Endothelial cell (in vitro differentiated cells): ENCODE data around the gene CTAG1A. TPM values are rescaled to one million over a fixed set of nuclear protein-coding genes. Genes with fewer than 3 reads are reported as not detected.
"Not testable (repeated sequence)": the region's sequence is repeated elsewhere in the genome, so short reads cannot be mapped to it uniquely, and the experiment has no call there.

Source experiments
- DNase-seq: peaks from one replicate; pipeline ENCODE4 v3.0.0; 2021; ENCODE audit warnings: low spot score
- H3K27ac Mint-ChIP-seq: one replicate; pipeline ENCODE4 v1.8.0; 2021; ENCODE audit warnings: mixed read lengths, inconsistent platforms; ENCODE audit not compliant: unreplicated experiment
- H3K27me3 Mint-ChIP-seq: one replicate; pipeline ENCODE4 v1.8.0; 2021; ENCODE audit warnings: mild to moderate bottlenecking, moderate library complexity, mixed read lengths, inconsistent platforms; ENCODE audit not compliant: unreplicated experiment
- H3K36me3 Mint-ChIP-seq: one replicate; pipeline ENCODE4 v1.8.0; 2021; ENCODE audit warnings: mild to moderate bottlenecking, low read depth, mixed read lengths, inconsistent platforms; ENCODE audit not compliant: unreplicated experiment
- H3K4me1 Mint-ChIP-seq: one replicate; pipeline ENCODE4 v1.8.0; 2021; ENCODE audit warnings: mild to moderate bottlenecking, mixed read lengths, inconsistent platforms; ENCODE audit not compliant: unreplicated experiment
- H3K4me3 Mint-ChIP-seq: one replicate; pipeline ENCODE4 v1.8.0; 2021; ENCODE audit warnings: mild to moderate bottlenecking, mixed read lengths, inconsistent platforms; ENCODE audit not compliant: unreplicated experiment
- H3K9me3 Mint-ChIP-seq: one replicate; pipeline ENCODE4 v1.8.0; 2021; ENCODE audit warnings: mixed read lengths, inconsistent platforms; ENCODE audit not compliant: unreplicated experiment
- long read RNA-seq: library from polyadenylated mRNA; unstranded; transcript quantifications from one replicate; pipeline ENCODE4 v2.0.0, GENCODE V29; 2020; ENCODE audit not compliant: unreplicated experiment
- total RNA-seq: library from RNA; stranded (reverse); fragmentation: NEBNext Ultra II Directional; extraction: Animal tissue kit (Norgen Biotek cat#: 25700); gene quantifications from one replicate; pipeline ENCODE4 v1.2.1, GENCODE V29; 2021; ENCODE audit not compliant: unreplicated experiment
- TF ChIP-seq, protein P1 (sequence below): fragments of 200-600 bp; sonication (generic); IDR thresholded peaks from one replicate; pipeline ENCODE4 v1.5.0; 2021; ENCODE audit warnings: antibody characterized with exemption; ENCODE audit not compliant: unreplicated experiment

Gene CTAG1A
- total RNA-seq: not detected
- long read RNA-seq: 0 reads

DNA sequence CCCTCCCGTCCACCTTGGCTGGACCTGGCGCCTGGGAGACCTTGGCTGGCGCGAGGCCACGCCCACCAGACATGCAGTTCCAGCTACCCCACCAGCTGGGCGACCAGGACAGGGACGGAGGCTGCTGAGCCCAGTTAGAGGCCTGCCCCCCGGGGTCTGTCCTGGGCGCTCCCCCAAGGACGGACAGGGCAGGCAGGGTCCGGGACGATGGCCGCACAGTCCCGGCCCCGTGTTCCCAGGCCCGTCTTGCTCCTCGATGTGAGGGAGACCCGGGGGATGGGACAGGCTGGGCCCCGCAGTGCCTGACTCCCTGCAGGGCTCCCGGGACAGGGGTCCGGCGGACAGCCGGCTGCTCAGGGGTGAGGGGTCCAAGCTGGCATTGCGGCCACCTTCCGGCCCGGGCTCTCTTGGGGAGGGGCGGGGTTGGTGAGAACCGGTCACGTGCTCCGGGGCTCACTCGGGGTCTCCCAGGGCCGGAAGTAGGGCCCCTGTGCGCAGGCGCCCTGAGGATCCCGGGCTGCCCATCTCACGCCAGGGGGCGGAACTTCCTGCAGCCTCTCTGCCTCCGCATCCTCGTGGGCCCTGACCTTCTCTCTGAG is at the start of gene CTAG1A:
TSS of gene CTAG1A (plus strand) at position 549 of the 599 bp plus-strand sequence. CDS start 74 bp downstream, outside the sequence.
- not testable (repeated sequence) for DNase-seq

DNA sequence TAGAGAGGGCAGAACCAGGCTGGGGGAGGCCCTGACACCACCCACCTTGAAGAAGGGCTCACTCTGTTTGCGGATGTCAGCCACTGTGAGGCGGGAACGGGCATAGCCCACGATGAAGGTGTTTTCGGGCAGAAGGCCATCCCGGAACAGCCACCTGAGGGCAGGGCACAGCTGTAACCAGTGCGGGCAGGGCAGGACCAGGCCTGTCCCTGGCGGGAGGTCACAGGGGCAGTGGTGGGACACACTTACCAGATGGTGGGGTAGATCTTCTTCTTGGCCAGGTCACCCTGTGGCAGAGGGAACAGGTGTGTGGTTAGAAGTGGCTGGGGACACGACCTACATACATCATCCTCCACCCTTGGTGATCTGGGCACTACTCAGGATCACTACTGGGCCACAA is 49.0 kb upstream of the CTAG1A start:
- no peaks in the 10 kb centered on the region for H3K9me3 Mint-ChIP-seq
- H3K27me3 Mint-ChIP-seq: peaks cover 2% of the 10 kb centered on the region
- no peak overlapping the region for H3K27ac Mint-ChIP-seq

More for the DNA sequence above, at the start of gene CTAG1A:
- not testable (repeated sequence) for H3K27ac Mint-ChIP-seq, H3K27me3 Mint-ChIP-seq, H3K36me3 Mint-ChIP-seq, H3K9me3 Mint-ChIP-seq, H3K4me3 Mint-ChIP-seq, H3K4me1 Mint-ChIP-seq

DNA sequence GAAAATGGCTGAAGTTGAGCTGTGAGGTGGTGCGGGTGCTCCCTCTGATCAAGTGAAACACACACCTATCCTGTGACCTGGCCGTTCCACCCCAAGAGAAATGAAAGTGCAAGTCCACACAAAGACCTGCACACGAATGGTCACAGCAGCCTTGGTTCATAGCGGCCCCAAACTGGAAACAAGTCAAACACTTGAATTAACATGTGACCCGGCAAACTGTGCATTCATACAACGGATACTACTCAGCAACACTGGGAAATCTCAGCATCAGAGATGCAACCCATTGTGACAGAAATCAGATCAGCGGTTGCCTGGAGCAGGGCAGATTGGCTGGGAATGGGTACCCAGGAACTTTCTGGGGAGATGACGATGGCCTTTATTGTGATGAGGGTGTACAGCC is 45.9 kb upstream of the CTAG1A start:
- no peaks in the 10 kb centered on the region for H3K27me3 Mint-ChIP-seq
- H3K4me3 Mint-ChIP-seq: peak overlapping the region; percentile 21
- TF ChIP-seq, protein P1, sequence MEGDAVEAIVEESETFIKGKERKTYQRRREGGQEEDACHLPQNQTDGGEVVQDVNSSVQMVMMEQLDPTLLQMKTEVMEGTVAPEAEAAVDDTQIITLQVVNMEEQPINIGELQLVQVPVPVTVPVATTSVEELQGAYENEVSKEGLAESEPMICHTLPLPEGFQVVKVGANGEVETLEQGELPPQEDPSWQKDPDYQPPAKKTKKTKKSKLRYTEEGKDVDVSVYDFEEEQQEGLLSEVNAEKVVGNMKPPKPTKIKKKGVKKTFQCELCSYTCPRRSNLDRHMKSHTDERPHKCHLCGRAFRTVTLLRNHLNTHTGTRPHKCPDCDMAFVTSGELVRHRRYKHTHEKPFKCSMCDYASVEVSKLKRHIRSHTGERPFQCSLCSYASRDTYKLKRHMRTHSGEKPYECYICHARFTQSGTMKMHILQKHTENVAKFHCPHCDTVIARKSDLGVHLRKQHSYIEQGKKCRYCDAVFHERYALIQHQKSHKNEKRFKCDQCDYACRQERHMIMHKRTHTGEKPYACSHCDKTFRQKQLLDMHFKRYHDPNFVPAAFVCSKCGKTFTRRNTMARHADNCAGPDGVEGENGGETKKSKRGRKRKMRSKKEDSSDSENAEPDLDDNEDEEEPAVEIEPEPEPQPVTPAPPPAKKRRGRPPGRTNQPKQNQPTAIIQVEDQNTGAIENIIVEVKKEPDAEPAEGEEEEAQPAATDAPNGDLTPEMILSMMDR: no peak
- no peaks in the 10 kb centered on the region for H3K36me3 Mint-ChIP-seq
- H3K9me3 Mint-ChIP-seq: no peaks in the 10 kb centered on the region
- no peak for DNase-seq
- no peak overlapping the region for H3K27ac Mint-ChIP-seq
- H3K4me1 Mint-ChIP-seq: no peaks in the 10 kb centered on the region

More for the DNA sequence above, 49.0 kb upstream of the CTAG1A start:
- no peak for DNase-seq
- Mint-ChIP-seq H3K4me3 (no peak overlapping the region), H3K36me3 (no peaks in the 10 kb centered on the region), H3K4me1 (no peaks in the 10 kb centered on the region)
- TF ChIP-seq, protein P1: no peak

DNA sequence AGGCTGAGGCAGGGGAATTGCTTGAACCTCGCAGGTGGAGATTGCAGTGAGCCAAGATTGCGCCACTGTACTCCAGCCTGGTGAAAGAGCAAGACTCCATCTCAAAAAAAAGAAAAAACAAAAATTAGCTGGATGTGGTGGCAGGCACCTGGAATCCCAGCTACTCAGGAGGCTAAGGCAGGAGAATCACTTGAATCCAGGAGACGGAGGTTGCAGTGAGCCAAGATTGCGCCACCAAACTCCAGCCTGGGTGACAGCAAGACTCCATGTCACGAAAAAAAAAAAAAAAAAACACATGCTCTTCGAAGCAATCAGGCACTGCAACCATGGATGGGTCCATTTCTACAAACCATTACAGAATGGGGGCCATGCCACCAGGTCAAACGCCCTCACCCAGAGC is 44.6 kb upstream of the CTAG1A start:
- H3K36me3 Mint-ChIP-seq, H3K9me3 Mint-ChIP-seq, DNase-seq, H3K4me3 Mint-ChIP-seq, H3K27ac Mint-ChIP-seq, H3K4me1 Mint-ChIP-seq, H3K27me3 Mint-ChIP-seq: not testable (repeated sequence)

DNA sequence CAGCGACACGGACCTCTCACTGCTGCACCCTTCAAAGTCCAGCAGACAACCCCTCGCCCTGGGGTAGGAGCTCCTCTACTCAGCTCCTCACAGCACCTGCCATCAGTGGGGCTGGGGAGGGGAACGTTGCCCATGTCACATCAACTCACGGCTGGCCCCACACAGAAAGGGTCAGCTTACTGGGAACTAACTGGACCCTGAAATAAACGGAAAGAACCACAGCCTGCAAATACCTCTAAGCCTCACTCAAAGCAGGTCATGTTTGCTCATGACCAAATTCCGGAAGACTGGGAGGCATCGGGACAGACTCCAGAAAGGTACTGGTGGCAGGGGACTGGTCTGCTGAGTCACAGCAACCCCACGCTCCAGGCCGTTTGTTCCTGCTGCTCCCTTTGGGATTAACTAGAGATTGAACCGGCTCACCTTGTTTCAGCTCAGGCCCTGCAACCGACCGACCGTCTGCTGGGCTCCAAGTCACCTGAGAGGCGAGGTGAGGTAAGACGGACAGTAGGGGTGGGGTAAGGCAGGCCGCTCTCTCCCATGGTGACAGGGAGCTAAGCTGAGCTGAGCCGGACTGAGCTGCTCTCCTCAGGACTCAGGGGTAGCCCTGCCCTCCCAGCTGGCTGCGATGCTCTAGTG is 43.9 kb upstream of the CTAG1A start:
- peaks cover 3% of the 10 kb centered on the region for H3K36me3 Mint-ChIP-seq
- H3K4me1 Mint-ChIP-seq: no peaks in the 10 kb centered on the region
- no peak for DNase-seq
- H3K4me3 Mint-ChIP-seq: no peak overlapping the region
- no peak overlapping the region for H3K27ac Mint-ChIP-seq
- no peaks in the 10 kb centered on the region for H3K9me3 Mint-ChIP-seq
- TF ChIP-seq, protein P1: no peak
- H3K27me3 Mint-ChIP-seq: peaks cover 1% of the 10 kb centered on the region

DNA sequence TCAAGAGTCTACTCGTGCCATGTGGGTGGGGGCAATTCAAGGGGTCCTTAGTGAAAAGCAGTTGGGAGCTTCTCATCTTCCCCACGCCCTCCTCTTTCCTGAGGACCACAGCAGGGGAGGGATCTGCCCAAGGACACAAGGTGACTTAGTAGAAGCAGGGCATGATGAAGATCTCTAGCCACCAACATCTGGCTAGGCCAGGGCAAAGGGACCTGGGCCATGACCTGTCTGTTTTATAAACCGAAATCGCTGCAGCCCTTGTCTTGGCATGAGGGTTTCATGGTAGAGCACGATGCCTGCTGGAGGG is 43.4 kb upstream of the CTAG1A start:
- no peaks in the 10 kb centered on the region for H3K9me3 Mint-ChIP-seq
- no peak for DNase-seq
- TF ChIP-seq, protein P1: no peak
- H3K4me3 Mint-ChIP-seq: no peak overlapping the region
- H3K27me3 Mint-ChIP-seq: peaks cover 3% of the 10 kb centered on the region
- H3K36me3 Mint-ChIP-seq: peaks cover 3% of the 10 kb centered on the region
- no peak overlapping the region for H3K27ac Mint-ChIP-seq
- no peaks in the 10 kb centered on the region for H3K4me1 Mint-ChIP-seq
